HL-60 (cell line): ENCODE measurements around the gene NUP98.
"Not testable (repeated sequence)": the region's sequence is repeated elsewhere in the genome, so short reads cannot be mapped to it uniquely, and the experiment has no call there.

Experiments
- DNase-seq, 2 experiments: peaks; one replicate each; pipeline ENCODE4 v3.0.0-alpha.2; 2010 to 2020; ENCODE audit warnings: low read depth in 1 of 2, low spot score in 1 of 2
- H3K27ac ChIP-seq: fragments of 250-450 bp; sonication (Bioruptor Pico); replicated peaks from 2 replicates; pipeline ENCODE4 v1.5.1; 2020; ENCODE audit warnings: mild to moderate bottlenecking, moderate library complexity
- H3K27me3 ChIP-seq: fragments of 250-450 bp; sonication (Bioruptor Pico); 2 replicates; pipeline ENCODE4 v1.5.1; 2021; ENCODE audit warnings: mild to moderate bottlenecking, moderate library complexity; ENCODE audit not compliant: insufficient read depth, poor library complexity, severe bottlenecking
- H3K4me3 ChIP-seq: replicated peaks from 2 replicates; pipeline ENCODE4 v1.5.1; 2011; ENCODE audit warnings: mild to moderate bottlenecking, control low read depth, low read length; ENCODE audit not compliant: insufficient read depth
- GABPA ChIP-seq: IDR thresholded peaks from 2 replicates; pipeline ENCODE4 v1.6.1; 2012; ENCODE audit warnings: low read depth
- POLR2AphosphoS5 ChIP-seq: IDR thresholded peaks from 2 replicates; pipeline ENCODE4 v1.6.1; 2012; ENCODE audit warnings: low read depth
- REST ChIP-seq: IDR thresholded peaks from 2 replicates; pipeline ENCODE4 v1.6.1; 2012; ENCODE audit warnings: low read depth; ENCODE audit not compliant: insufficient replicate concordance
- SPI1 ChIP-seq: IDR thresholded peaks from 2 replicates; pipeline ENCODE4 v1.6.1; 2012; ENCODE audit warnings: low read depth, mild to moderate bottlenecking, borderline replicate concordance
- TF ChIP-seq, protein P1 (sequence below): IDR thresholded peaks from one replicate; pipeline ENCODE4 v1.5.1; 2011; ENCODE audit warnings: low read length, control low read depth, inconsistent platforms; ENCODE audit not compliant: insufficient read depth

NUP98 gene

GRCh38 chr11:3781423-3781822, 15.9 kb downstream of the NUP98 start:
- Histone ChIP-seq H3K4me3 (no peak overlapping the region), H3K27me3 (no peaks in the 10 kb centered on the region), H3K27ac (peak overlapping the region; percentile 59)
- DNase-seq: peak; percentile 43 to 51
- TF ChIP-seq SPI1: peak; percentile 86
- TF ChIP-seq GABPA: no peak

DNA sequence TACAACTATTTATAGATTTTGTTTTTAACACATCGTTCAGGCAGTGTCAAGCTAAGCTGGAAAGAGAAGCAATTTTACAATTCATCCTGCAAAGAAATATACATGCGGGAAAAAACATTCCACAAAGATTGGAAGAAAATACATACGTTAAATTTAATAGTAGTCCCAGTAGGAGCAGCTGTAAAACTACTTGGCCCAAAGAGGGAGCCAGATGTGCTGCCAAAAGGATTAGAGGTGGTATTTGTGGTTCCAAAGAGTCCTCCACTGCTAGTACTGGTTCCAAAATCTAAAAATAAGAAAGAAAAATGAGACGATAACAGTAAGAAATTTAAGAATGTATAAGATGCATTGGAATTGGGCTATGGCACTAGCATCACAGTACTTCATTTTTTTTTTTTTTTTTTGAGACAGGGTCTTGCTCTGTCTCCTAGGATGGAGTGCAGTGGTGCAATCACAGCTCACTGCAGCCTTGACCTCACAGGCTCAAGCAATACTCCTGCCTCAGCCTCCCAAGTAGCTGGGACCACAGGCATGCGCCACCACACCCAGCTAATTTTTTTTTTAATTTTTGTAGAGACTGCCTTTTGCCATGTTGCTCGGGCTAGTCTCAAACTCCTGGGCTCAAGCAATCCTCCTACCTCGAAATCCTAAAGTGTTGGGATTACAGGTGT, 21.5 kb downstream of the NUP98 start:
- Histone ChIP-seq H3K27ac (no peak overlapping the region), H3K4me3 (no peak overlapping the region), H3K27me3 (no peaks in the 10 kb centered on the region)
- no peak for DNase-seq
- no peak for TF ChIP-seq SPI1

DNA sequence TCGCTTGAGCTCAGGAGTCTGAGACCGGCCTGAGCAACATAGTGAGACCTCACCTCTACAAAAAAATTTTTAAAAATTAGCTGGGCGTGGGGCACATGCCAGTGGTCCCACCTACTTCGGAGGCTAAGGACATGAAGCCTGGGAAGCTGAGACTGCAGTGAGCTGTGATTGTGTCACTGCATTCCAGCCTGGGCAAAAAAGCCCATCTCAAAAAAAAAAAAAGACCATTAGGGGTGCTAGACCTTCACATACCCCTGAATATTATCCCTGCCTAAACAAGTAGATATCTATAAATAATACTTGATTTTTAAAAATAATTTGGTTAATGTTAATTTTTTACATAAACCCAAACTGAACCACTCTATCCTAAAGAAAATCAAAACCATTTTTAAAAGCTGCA, 24.2 kb downstream of the NUP98 start:
- no peaks in the 10 kb centered on the region for H3K27me3 ChIP-seq
- no peak overlapping the region for H3K4me3 ChIP-seq
- DNase-seq: no peak
- TF ChIP-seq, protein P1, sequence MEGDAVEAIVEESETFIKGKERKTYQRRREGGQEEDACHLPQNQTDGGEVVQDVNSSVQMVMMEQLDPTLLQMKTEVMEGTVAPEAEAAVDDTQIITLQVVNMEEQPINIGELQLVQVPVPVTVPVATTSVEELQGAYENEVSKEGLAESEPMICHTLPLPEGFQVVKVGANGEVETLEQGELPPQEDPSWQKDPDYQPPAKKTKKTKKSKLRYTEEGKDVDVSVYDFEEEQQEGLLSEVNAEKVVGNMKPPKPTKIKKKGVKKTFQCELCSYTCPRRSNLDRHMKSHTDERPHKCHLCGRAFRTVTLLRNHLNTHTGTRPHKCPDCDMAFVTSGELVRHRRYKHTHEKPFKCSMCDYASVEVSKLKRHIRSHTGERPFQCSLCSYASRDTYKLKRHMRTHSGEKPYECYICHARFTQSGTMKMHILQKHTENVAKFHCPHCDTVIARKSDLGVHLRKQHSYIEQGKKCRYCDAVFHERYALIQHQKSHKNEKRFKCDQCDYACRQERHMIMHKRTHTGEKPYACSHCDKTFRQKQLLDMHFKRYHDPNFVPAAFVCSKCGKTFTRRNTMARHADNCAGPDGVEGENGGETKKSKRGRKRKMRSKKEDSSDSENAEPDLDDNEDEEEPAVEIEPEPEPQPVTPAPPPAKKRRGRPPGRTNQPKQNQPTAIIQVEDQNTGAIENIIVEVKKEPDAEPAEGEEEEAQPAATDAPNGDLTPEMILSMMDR: no peak
- no peak for TF ChIP-seq POLR2AphosphoS5
- no peak for TF ChIP-seq SPI1
- no peak for TF ChIP-seq REST
- no peak for TF ChIP-seq GABPA
- H3K27ac ChIP-seq: no peak overlapping the region

GRCh38 chr11:3767536-3767935, 29.8 kb downstream of the NUP98 start:
- Histone ChIP-seq H3K27ac (no peak overlapping the region), H3K4me3 (no peak overlapping the region), H3K27me3 (no peaks in the 10 kb centered on the region)
- TF ChIP-seq SPI1 (no peak), REST (no peak), POLR2AphosphoS5 (no peak), GABPA (no peak)
- TF ChIP-seq, protein P1: no peak
- no peak for DNase-seq

GRCh38 chr11:3766836-3767235, 30.5 kb downstream of the NUP98 start:
- not testable (repeated sequence) for H3K27ac ChIP-seq, H3K27me3 ChIP-seq, H3K4me3 ChIP-seq, DNase-seq
